Measurements from ENCODE around the gene RGS3.

RGS3 gene

GRCh38 chr9:113645227-113645977, 181.9 kb downstream of the RGS3 start:
- peak; percentile 21 for DNase-seq

GRCh38 chr9:113645978-113646253, 182.4 kb downstream of the RGS3 start:
- peak; percentile 37 for DNase-seq

- no peak for DNase-seq
These were observed 183.0 kb downstream of the RGS3 start for GRCh38 chr9:113646491-113646890.
